Parathyroid adenoma (tissue), 2 donors: ENCODE data around the gene EAPP.
"Not testable (repeated sequence)": the region's sequence is repeated elsewhere in the genome, so short reads cannot be mapped to it uniquely, and the experiment has no call there.

Experiments used
- H2AFZ ChIP-seq: fragments of 300-600 bp; sonication (generic); one replicate; pipeline ENCODE4 v1.7.0; 2017; ENCODE audit warnings: antibody characterized with exemption, mild to moderate bottlenecking
- H3K27ac ChIP-seq: fragments of 300-600 bp; sonication (generic); one replicate; pipeline ENCODE4 v1.7.0; 2017
- H3K27me3 ChIP-seq: fragments of 300-600 bp; sonication (generic); one replicate; pipeline ENCODE4 v1.7.0; 2017; ENCODE audit warnings: low read length; ENCODE audit not compliant: control insufficient read depth, insufficient read depth
- H3K36me3 ChIP-seq: fragments of 300-600 bp; sonication (generic); one replicate; pipeline ENCODE4 v1.7.0; 2017; ENCODE audit warnings: low read length; ENCODE audit not compliant: control insufficient read depth, insufficient read depth
- H3K4me1 ChIP-seq: fragments of 300-600 bp; sonication (generic); one replicate; pipeline ENCODE4 v1.7.0; 2017; ENCODE audit warnings: control low read depth
- H3K4me2 ChIP-seq: fragments of 300-600 bp; sonication (generic); one replicate; pipeline ENCODE4 v1.7.0; 2017; ENCODE audit warnings: low read length
- H3K4me3 ChIP-seq: fragments of 300-600 bp; sonication (generic); one replicate; pipeline ENCODE4 v1.7.0; 2017; ENCODE audit warnings: low read depth, low read length
- H3K79me2 ChIP-seq: fragments of 300-600 bp; sonication (generic); one replicate; pipeline ENCODE4 v1.7.0; 2017; ENCODE audit warnings: control low read depth
- H3K9ac ChIP-seq: fragments of 300-600 bp; sonication (generic); one replicate; pipeline ENCODE4 v1.7.0; 2017; ENCODE audit warnings: mild to moderate bottlenecking
- H3K9me3 ChIP-seq: fragments of 300-600 bp; sonication (generic); one replicate; pipeline ENCODE4 v1.7.0; 2017; ENCODE audit warnings: low read length; ENCODE audit not compliant: control insufficient read depth
- TF ChIP-seq, protein P1 (sequence below): fragments of 300-600 bp; sonication (generic); IDR thresholded peaks from one replicate; pipeline ENCODE4 v1.7.0; 2017; ENCODE audit warnings: antibody characterized with exemption, mild to moderate bottlenecking
- donor health status: primary hyperparathyroidism.

The EAPP gene

DNA sequence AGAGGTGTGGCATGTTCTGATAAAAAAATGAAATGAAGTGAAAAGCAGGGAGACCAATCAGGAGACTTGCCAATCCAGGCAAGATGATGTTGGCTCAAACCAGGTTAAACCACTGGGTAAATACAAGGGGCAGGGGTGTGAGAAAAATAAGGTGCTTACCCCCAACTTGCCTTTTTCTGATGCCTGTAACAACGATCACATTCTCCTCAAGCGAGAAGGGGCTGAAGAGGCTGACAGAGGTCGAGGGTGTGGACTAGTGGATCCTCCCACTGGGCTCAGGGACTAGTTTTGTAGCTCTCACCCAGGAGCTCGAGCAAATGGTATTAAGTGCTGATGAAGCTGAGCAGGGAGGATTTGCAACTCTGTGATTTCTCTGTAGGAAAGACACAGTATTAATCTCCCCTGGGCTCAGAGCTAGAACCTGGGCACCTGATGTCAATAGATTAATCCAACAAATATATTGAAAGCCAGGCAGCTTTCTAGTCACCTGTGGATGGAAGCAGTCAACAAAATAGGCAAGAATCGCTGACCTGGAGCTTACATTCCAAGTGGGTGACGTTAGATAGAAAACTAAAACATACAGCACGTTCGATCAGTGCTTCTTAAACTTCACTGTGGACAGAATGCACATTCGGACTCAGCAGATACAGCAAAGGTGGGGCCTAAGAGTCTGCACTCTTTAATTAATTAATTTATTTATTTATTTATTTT is 15.2 kb upstream of the EAPP start:
- Histone ChIP-seq H3K4me2 (peak overlapping the region; percentile 40), H3K27ac (peak overlapping the region; percentile 36), H2AFZ (peak overlapping the region; percentile 40), H3K79me2 (no peaks in the 10 kb centered on the region), H3K4me1 (peaks cover 3% of the 10 kb centered on the region), H3K36me3 (no peaks in the 10 kb centered on the region), H3K9ac (no peak overlapping the region), H3K27me3 (no peaks in the 10 kb centered on the region), H3K4me3 (peak overlapping the region; percentile 24), H3K9me3 (no peaks in the 10 kb centered on the region)
- TF ChIP-seq, protein P1, sequence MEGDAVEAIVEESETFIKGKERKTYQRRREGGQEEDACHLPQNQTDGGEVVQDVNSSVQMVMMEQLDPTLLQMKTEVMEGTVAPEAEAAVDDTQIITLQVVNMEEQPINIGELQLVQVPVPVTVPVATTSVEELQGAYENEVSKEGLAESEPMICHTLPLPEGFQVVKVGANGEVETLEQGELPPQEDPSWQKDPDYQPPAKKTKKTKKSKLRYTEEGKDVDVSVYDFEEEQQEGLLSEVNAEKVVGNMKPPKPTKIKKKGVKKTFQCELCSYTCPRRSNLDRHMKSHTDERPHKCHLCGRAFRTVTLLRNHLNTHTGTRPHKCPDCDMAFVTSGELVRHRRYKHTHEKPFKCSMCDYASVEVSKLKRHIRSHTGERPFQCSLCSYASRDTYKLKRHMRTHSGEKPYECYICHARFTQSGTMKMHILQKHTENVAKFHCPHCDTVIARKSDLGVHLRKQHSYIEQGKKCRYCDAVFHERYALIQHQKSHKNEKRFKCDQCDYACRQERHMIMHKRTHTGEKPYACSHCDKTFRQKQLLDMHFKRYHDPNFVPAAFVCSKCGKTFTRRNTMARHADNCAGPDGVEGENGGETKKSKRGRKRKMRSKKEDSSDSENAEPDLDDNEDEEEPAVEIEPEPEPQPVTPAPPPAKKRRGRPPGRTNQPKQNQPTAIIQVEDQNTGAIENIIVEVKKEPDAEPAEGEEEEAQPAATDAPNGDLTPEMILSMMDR = no peak

GRCh38 chr14:34549276-34549966 is 9.9 kb upstream of the EAPP start:
- not testable (repeated sequence) for H2AFZ ChIP-seq, H3K9ac ChIP-seq, H3K27ac ChIP-seq, H3K27me3 ChIP-seq, H3K36me3 ChIP-seq, H3K4me1 ChIP-seq, H3K9me3 ChIP-seq, H3K79me2 ChIP-seq, H3K4me3 ChIP-seq, H3K4me2 ChIP-seq

DNA sequence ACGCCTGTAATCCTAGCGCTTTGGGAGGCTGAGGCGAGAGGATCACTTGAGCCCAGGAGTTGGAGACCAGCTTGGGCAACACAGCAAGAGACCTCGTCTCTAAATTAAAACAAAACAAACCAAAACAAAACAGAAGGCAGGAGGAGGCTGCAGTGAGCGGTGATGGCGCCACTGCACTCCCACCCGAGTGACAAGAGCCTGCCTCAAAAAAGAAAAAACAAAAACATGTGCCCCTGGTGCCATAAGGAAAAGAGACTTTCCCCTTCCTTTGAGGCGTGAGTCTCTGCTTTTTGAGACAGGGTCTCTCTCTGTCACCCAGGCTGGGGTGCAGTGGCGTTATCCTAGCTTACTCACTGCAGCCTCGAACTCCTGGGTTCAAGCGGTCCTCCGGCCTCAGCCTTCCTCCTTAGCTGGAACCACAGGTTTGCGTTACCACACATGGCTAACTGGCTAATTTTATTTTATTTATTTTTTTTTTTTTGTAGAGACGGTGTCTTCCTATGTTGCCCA is 9.0 kb upstream of the EAPP start:
- no peaks in the 10 kb centered on the region for H3K4me1 ChIP-seq
- no peaks in the 10 kb centered on the region for H3K27me3 ChIP-seq

GRCh38 chr14:34547136-34547520 is 7.6 kb upstream of the EAPP start:
- H3K27me3 ChIP-seq, H3K27ac ChIP-seq, H3K4me3 ChIP-seq, H3K9ac ChIP-seq, H3K36me3 ChIP-seq, H2AFZ ChIP-seq, H3K4me1 ChIP-seq, H3K79me2 ChIP-seq, H3K9me3 ChIP-seq, H3K4me2 ChIP-seq: not testable (repeated sequence)

More for the DNA sequence above, 9.0 kb upstream of the EAPP start:
- H2AFZ ChIP-seq = no peak overlapping the region
- no peak overlapping the region for H3K27ac ChIP-seq
- TF ChIP-seq, protein P1 = no peak
- H3K79me2 ChIP-seq = no peaks in the 10 kb centered on the region
- H3K36me3 ChIP-seq = no peaks in the 10 kb centered on the region
- no peaks in the 10 kb centered on the region for H3K9me3 ChIP-seq
- H3K9ac ChIP-seq = no peak overlapping the region
- H3K4me3 ChIP-seq = no peak overlapping the region
- H3K4me2 ChIP-seq = no peak overlapping the region

GRCh38 chr14:34546272-34547135 is 7.0 kb upstream of the EAPP start:
- not testable (repeated sequence) for H3K4me1 ChIP-seq, H3K36me3 ChIP-seq, H3K4me3 ChIP-seq, H3K9ac ChIP-seq, H3K79me2 ChIP-seq, H3K4me2 ChIP-seq, H3K27ac ChIP-seq, H3K27me3 ChIP-seq, H2AFZ ChIP-seq, H3K9me3 ChIP-seq

DNA sequence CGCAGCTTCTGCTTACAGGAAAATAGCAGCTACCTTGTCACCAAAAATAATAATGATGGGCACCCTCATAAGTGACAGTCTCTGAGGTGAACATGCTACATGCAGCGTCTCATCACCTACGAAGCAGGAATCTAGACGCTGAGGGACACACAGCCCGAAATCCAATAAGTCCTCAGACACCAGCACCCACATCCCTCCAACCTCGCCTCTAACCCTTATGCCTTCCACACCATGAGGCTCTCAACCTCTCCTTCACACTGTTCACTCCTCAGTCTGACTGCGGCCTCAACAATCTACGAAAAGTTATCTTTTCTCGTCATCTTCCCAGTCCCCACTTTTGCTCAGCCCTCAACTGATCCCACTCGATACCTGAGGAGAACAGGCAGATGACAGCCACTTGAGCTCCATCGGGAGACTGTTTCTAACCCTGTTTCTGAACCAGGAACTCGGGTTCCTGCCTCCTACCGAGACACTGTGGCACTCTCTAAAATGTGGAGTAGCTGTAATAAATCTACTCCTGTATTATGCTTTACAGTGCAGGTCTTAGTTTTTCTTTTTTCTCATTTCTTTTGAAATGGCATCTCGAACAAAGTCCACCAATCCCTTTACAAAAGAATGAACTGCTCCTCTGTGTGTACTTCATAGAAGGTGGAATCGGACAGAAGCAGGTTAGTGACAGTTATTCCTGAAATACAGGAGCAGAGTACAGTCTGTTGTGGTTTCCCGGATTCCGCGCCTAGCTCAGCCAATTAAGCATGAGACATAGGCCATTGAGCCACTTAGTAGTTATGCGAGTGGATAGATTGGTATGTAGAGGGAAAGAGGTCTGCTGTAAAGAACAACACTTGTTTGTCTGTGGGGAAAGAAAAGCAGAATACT is 919 bp upstream of the EAPP start:
- not testable (repeated sequence) for H3K4me1 ChIP-seq, H3K9me3 ChIP-seq, H3K9ac ChIP-seq, H3K27me3 ChIP-seq, H3K36me3 ChIP-seq
- Histone ChIP-seq H3K4me2 (peak overlapping the region; percentile 3), H2AFZ (peak overlapping the region; percentile 99), H3K4me3 (peak overlapping the region; percentile 94), H3K27ac (peak overlapping the region; percentile 93), H3K79me2 (peaks cover 14% of the 10 kb centered on the region)
